CD4-positive, alpha-beta T cell treated with Interferon gamma for 1 hour (primary cell): ENCODE measurements around the gene ITGAL.
A peak's percentile ranks its signal among the peaks of the same experiment; 100 is the strongest.

ENCODE experiments used
- DNase-seq: peaks from one replicate; pipeline ENCODE4 v3.0.0-alpha.2; 2020

The ITGAL gene

GRCh38 chr16:30552956-30553355, 80.4 kb downstream of the ITGAL start:
- no peak for DNase-seq

- DNase-seq: no peak
Measured at GRCh38 chr16:30553393-30553899, 80.9 kb downstream of the ITGAL start.

GRCh38 chr16:30554557-30555314, 82.2 kb downstream of the ITGAL start:
- no peak for DNase-seq

GRCh38 chr16:30555315-30556124, 83.0 kb downstream of the ITGAL start:
- no peak for DNase-seq

GRCh38 chr16:30556125-30556473, 83.6 kb downstream of the ITGAL start:
- DNase-seq: no peak

- no peak for DNase-seq
Measured at GRCh38 chr16:30557707-30557956, 85.1 kb downstream of the ITGAL start.

GRCh38 chr16:30557957-30558788, 85.6 kb downstream of the ITGAL start, which contains the start of gene ZNF764:
Gene ZNF764, minus strand, starts transcription at chr16:30558374. Its CDS starts 192 bp downstream, at chr16:30558182.
- peak; percentile 98 for DNase-seq

GRCh38 chr16:30558789-30559377, 86.3 kb downstream of the ITGAL start:
- no peak for DNase-seq

- DNase-seq: no peak
Measured at GRCh38 chr16:30559690-30560089, 87.1 kb downstream of the ITGAL start.

- peak; percentile 20 for DNase-seq
Measured at GRCh38 chr16:30561089-30561816, 88.7 kb downstream of the ITGAL start.

- no peak for DNase-seq
Measured at GRCh38 chr16:30562021-30562420, 89.5 kb downstream of the ITGAL start.

- DNase-seq: no peak
Measured at GRCh38 chr16:30565526-30565925, 93.0 kb downstream of the ITGAL start.

GRCh38 chr16:30565984-30566383, 93.4 kb downstream of the ITGAL start:
- no peak for DNase-seq

- no peak for DNase-seq
Measured at GRCh38 chr16:30566531-30566930, 94.0 kb downstream of the ITGAL start.

GRCh38 chr16:30567160-30567990, 94.8 kb downstream of the ITGAL start:
- peak; percentile 61 for DNase-seq

GRCh38 chr16:30567991-30568638, 95.6 kb downstream of the ITGAL start:
- peak; percentile 69 for DNase-seq

GRCh38 chr16:30569281-30569680, 96.7 kb downstream of the ITGAL start:
- no peak for DNase-seq

- DNase-seq: no peak
Measured at GRCh38 chr16:30569746-30570635, 97.4 kb downstream of the ITGAL start.

- no peak for DNase-seq
Measured at GRCh38 chr16:30570636-30571444, 98.3 kb downstream of the ITGAL start.
